GM12892 (cell line): ENCODE measurements around the gene DPF3.

Source experiments
- POLR2A ChIP-seq: IDR thresholded peaks from 2 replicates; pipeline ENCODE4 v1.6.1; 2011; ENCODE audit warnings: low read depth, low read length, control low read depth
- POLR2AphosphoS5 ChIP-seq: IDR thresholded peaks from 2 replicates; pipeline ENCODE4 v1.6.1; 2011; ENCODE audit warnings: low read depth, low read length, control low read depth

DNA sequence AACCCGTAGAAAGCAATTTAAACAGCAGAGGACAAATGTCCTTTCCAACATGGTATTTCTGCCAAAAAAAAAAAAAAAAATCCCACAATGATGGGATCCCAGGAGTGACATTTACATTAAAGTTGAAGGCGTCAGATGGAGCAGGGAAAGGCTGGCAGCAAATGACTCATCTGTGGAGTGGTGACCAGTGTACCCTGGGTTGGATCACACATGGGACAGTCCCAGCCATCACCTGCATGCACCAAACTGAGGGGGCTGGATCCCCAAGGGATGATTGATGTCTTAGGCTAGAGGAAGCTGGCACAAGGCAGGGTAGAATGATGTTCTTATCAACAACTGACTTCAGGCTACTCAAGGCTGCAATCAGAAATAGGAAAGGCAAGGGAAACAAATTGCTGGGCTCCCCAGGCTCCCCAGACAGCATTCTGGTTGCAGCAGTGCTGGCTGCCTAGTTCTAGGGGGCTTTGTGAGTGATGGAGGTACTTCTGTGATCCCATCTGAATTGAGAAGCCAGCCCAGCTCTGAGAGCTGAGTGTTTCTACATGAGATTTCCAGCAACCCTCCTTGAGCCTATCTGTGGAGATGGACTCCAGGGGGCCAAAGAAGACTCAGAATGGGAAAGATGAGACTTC is 117.9 kb downstream of the DPF3 start:
- TF ChIP-seq POLR2A (no peak), POLR2AphosphoS5 (no peak)
